ENCODE data around the gene MED15. TPM values are rescaled to one million over a fixed set of nuclear protein-coding genes. Genes with fewer than 3 reads are reported as not detected.
"Not testable (repeated sequence)": the region's sequence is repeated elsewhere in the genome, so short reads cannot be mapped to it uniquely, and the experiment has no call there.

MED15 gene
- total RNA-seq, 1 experiment from 2014 or later, result 17.2 TPM

- no peaks in the 10 kb centered on the region for H3K27me3 ChIP-seq
- DNase-seq, result no peak
- no peaks in the 10 kb centered on the region for H3K9me3 ChIP-seq
- H3K4me3 ChIP-seq, result no peak overlapping the region
- no peaks in the 10 kb centered on the region for H3K36me3 ChIP-seq
Observed at GRCh38 chr22:20607157-20607907, 99.9 kb downstream of the MED15 start.

- Histone ChIP-seq H3K36me3 (no peaks in the 10 kb centered on the region), H3K9me3 (no peaks in the 10 kb centered on the region), H3K4me3 (no peak overlapping the region), H3K27me3 (no peaks in the 10 kb centered on the region)
- peak; percentile 59 for DNase-seq
Observed at GRCh38 chr22:20610243-20610686, 102.9 kb downstream of the MED15 start.

- Histone ChIP-seq H3K4me3 (no peak overlapping the region), H3K36me3 (no peaks in the 10 kb centered on the region), H3K27me3 (no peaks in the 10 kb centered on the region), H3K9me3 (no peaks in the 10 kb centered on the region)
- DNase-seq, result no peak
Observed at GRCh38 chr22:20610757-20611156, 103.3 kb downstream of the MED15 start.

- Histone ChIP-seq H3K27me3 (no peaks in the 10 kb centered on the region), H3K4me3 (no peak overlapping the region), H3K9me3 (no peaks in the 10 kb centered on the region), H3K36me3 (no peaks in the 10 kb centered on the region)
- DNase-seq, result no peak
Observed at GRCh38 chr22:20611418-20611817, 104.0 kb downstream of the MED15 start.

GRCh38 chr22:20613301-20613700 lies 105.9 kb downstream of the MED15 start:
- no peak for DNase-seq
- Histone ChIP-seq H3K9me3 (no peaks in the 10 kb centered on the region), H3K36me3 (no peaks in the 10 kb centered on the region), H3K27me3 (no peaks in the 10 kb centered on the region), H3K4me3 (no peak overlapping the region)

- Histone ChIP-seq H3K27me3 (no peaks in the 10 kb centered on the region), H3K9me3 (no peaks in the 10 kb centered on the region), H3K4me3 (no peak overlapping the region), H3K36me3 (no peaks in the 10 kb centered on the region)
- no peak for DNase-seq
Observed at GRCh38 chr22:20615021-20615420, 107.6 kb downstream of the MED15 start.

- Histone ChIP-seq H3K27me3 (no peaks in the 10 kb centered on the region), H3K4me3 (no peak overlapping the region), H3K9me3 (no peaks in the 10 kb centered on the region), H3K36me3 (no peaks in the 10 kb centered on the region)
- DNase-seq, result no peak
Observed at GRCh38 chr22:20615533-20616450, 108.4 kb downstream of the MED15 start.

- H3K4me3 ChIP-seq, result no peak overlapping the region
- no peaks in the 10 kb centered on the region for H3K36me3 ChIP-seq
- H3K9me3 ChIP-seq, result no peaks in the 10 kb centered on the region
- no peaks in the 10 kb centered on the region for H3K27me3 ChIP-seq
- no peak for DNase-seq
Observed at GRCh38 chr22:20616451-20617043, 109.1 kb downstream of the MED15 start.

GRCh38 chr22:20618488-20618887 lies 111.1 kb downstream of the MED15 start:
- Histone ChIP-seq H3K27me3 (no peaks in the 10 kb centered on the region), H3K9me3 (no peaks in the 10 kb centered on the region), H3K4me3 (no peak overlapping the region), H3K36me3 (no peaks in the 10 kb centered on the region)
- DNase-seq, result no peak

GRCh38 chr22:20619045-20619892 lies 111.9 kb downstream of the MED15 start:
- H3K4me3 ChIP-seq, result no peak overlapping the region
- no peaks in the 10 kb centered on the region for H3K36me3 ChIP-seq
- H3K27me3 ChIP-seq, result no peaks in the 10 kb centered on the region
- H3K9me3 ChIP-seq, result no peaks in the 10 kb centered on the region
- DNase-seq, result no peak

- DNase-seq, H3K27me3 ChIP-seq, H3K36me3 ChIP-seq, H3K4me3 ChIP-seq, H3K9me3 ChIP-seq: not testable (repeated sequence)
Observed at GRCh38 chr22:20619893-20620194, 112.4 kb downstream of the MED15 start.

- no peaks in the 10 kb centered on the region for H3K36me3 ChIP-seq
- DNase-seq, result no peak
- no peaks in the 10 kb centered on the region for H3K27me3 ChIP-seq
- no peaks in the 10 kb centered on the region for H3K9me3 ChIP-seq
- H3K4me3 ChIP-seq, result no peak overlapping the region
Observed at GRCh38 chr22:20621162-20621561, 113.8 kb downstream of the MED15 start.

- no peaks in the 10 kb centered on the region for H3K36me3 ChIP-seq
- H3K9me3 ChIP-seq, result no peaks in the 10 kb centered on the region
- DNase-seq, result no peak
- H3K4me3 ChIP-seq, result no peak overlapping the region
- H3K27me3 ChIP-seq, result no peaks in the 10 kb centered on the region; the same call in 1 of the 2 replicates
Observed at GRCh38 chr22:20622650-20623339, 115.4 kb downstream of the MED15 start.

GRCh38 chr22:20624161-20624616 lies 116.8 kb downstream of the MED15 start:
- Histone ChIP-seq H3K4me3 (no peak overlapping the region), H3K9me3 (no peaks in the 10 kb centered on the region), H3K27me3 (no peaks in the 10 kb centered on the region; the same call in 1 of the 2 replicates), H3K36me3 (no peaks in the 10 kb centered on the region)
- DNase-seq, result peak; percentile 9

- Histone ChIP-seq H3K36me3 (no peaks in the 10 kb centered on the region), H3K4me3 (no peak overlapping the region), H3K9me3 (no peaks in the 10 kb centered on the region), H3K27me3 (no peaks in the 10 kb centered on the region; the same call in 1 of the 2 replicates)
- DNase-seq, result no peak
Observed at GRCh38 chr22:20625270-20625669, 117.9 kb downstream of the MED15 start.

GRCh38 chr22:20626811-20627210 lies 119.4 kb downstream of the MED15 start:
- no peak for DNase-seq
- Histone ChIP-seq H3K4me3 (no peak overlapping the region), H3K36me3 (no peaks in the 10 kb centered on the region), H3K27me3 (no peaks in the 10 kb centered on the region; the same call in 1 of the 2 replicates), H3K9me3 (no peaks in the 10 kb centered on the region)
